Measurements from ENCODE around the gene UBXN11. TPM values are rescaled to one million over a fixed set of nuclear protein-coding genes. Genes with fewer than 3 reads are reported as not detected.
A peak's percentile ranks its signal among the peaks of the same experiment; 100 is the strongest.

UBXN11 gene
- total and polyA plus RNA-seq, 2 of the 13 experiments (the other 11 are each of a cell fraction or from before 2014, with no cell fraction given): 9.3 to 10.4 TPM

DNA sequence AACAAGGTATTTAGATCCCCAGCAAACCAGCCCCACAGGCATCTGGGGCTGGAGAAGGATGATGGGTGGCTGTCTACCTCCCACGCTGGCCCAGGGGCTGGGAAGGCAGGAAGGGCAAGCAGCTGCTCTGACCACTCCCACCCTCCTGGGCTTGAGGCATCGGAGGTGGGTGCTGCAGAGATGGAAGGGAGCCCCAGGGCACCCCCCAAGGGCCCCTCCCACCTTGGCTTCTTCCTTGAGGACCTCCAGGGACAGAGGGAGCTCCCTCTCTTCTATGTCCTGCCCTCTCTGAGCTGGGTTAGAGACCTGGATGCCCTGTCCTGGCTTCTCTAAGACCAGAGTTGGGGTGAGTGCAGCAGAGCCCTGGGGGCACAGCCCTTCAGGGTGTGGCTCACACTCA lies 14.5 kb upstream of the UBXN11 start:
- Histone ChIP-seq H3K36me3 (replicated peaks in 1 of 2; ENCODE audit: control insufficient read depth in 1 of 2, insufficient read depth in 2 of 2, low read length in 2 of 2) (no peaks in the 10 kb centered on the region), H3K4me2 (ENCODE audit: low read depth, low read length) (no peak overlapping the region), H2AFZ (ENCODE audit: low read length) (no peak overlapping the region), H3K27me3 (ENCODE audit: control insufficient read depth in 1 of 2, insufficient read depth in 2 of 2, low read length in 2 of 2) (no peaks in the 10 kb centered on the region), H3K79me2 (ENCODE audit: insufficient read depth, low read length) (no peaks in the 10 kb centered on the region), H3K4me3 (replicated peaks in 1 of 3; ENCODE audit: insufficient read depth in 1 of 3, low read depth in 2 of 3, low read length in 3 of 3) (no peak overlapping the region), H3K9ac (ENCODE audit: insufficient read depth, low read depth, low read length) (no peak overlapping the region), H3K9me3 (ENCODE audit: low read length) (no peaks in the 10 kb centered on the region), H3K27ac (ENCODE audit: extremely low read length, insufficient read depth, low read length) (no peak overlapping the region), H4K20me1 (ENCODE audit: insufficient read depth, low read length) (no peaks in the 10 kb centered on the region), H3K4me1 (ENCODE audit: insufficient read depth, low read length) (no peaks in the 10 kb centered on the region)
- FAIRE-seq (no peak), ATAC-seq (peak; percentile 14; the same call in 2 of the 3 replicates), DNase-seq (ENCODE audit: low spot score) (no peak)
- WGBS (ENCODE audit: low lambda C conversion rate): no CpG with 5 or more reads among the region's 2 CpGs
- BruUV-seq (replicated peaks): no TSS peak
- in situ Hi-C loops (cut with HindIII; ENCODE audit: extremely low pct_ligation_motif_present, low pct_unique_long_range_greater_than_20kb) (loop anchor here (5.0 kb wide), 2 partner anchors 39 to 41 kb away; partner anchors contain the start of gene SH3BGRL3), intact Hi-C loops (cut with micrococcal nuclease; ENCODE audit: unreplicated experiment) (loop anchor here (1.0 to 2.0 kb wide), 4 partner anchors 36 to 70 kb away; no protein-coding TSS in a partner anchor)
- ChIA-PET POLR2A (interaction anchor here (1.0 kb wide), 1 partner anchor 151 kb away, joined by 5 read pairs; the partner anchor contains the start of gene ZNF593), CTCF (ENCODE audit: low intra/inter-chr PET ratio, low total read pairs) (interaction anchor here (1.1 to 2.3 kb wide), 4 partner anchors 35 to 131 kb away, joined by 3 to 26 read pairs (median 16); partner anchors contain the start of gene CATSPER4)
- TF ChIP-seq ZSCAN30 (CRISPR knock-in tag; IDR thresholded peaks at IDR 0.05): no peak
- TF ChIP-seq ZNF431 (CRISPR knock-in tag; IDR thresholded peaks at IDR 0.05; ENCODE audit: borderline replicate concordance, low read depth): no peak
- no peak for TF ChIP-seq NRL (CRISPR knock-in tag; IDR thresholded peaks at IDR 0.05; ENCODE audit: borderline replicate concordance)
- TF ChIP-seq ZNF343 (CRISPR knock-in tag; IDR thresholded peaks at IDR 0.05): no peak
- no peak for TF ChIP-seq SRSF1 (optimal IDR thresholded peaks at IDR 0.05; ENCODE audit: low read depth, low read length)
- TF ChIP-seq, protein P1, sequence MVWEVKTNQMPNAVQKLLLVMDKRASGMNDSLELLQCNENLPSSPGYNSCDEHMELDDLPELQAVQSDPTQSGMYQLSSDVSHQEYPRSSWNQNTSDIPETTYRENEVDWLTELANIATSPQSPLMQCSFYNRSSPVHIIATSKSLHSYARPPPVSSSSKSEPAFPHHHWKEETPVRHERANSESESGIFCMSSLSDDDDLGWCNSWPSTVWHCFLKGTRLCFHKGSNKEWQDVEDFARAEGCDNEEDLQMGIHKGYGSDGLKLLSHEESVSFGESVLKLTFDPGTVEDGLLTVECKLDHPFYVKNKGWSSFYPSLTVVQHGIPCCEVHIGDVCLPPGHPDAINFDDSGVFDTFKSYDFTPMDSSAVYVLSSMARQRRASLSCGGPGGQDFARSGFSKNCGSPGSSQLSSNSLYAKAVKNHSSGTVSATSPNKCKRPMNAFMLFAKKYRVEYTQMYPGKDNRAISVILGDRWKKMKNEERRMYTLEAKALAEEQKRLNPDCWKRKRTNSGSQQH (CRISPR knock-in tag; IDR thresholded peaks at IDR 0.05; ENCODE audit: low read depth): no peak
- TF ChIP-seq, protein P2, sequence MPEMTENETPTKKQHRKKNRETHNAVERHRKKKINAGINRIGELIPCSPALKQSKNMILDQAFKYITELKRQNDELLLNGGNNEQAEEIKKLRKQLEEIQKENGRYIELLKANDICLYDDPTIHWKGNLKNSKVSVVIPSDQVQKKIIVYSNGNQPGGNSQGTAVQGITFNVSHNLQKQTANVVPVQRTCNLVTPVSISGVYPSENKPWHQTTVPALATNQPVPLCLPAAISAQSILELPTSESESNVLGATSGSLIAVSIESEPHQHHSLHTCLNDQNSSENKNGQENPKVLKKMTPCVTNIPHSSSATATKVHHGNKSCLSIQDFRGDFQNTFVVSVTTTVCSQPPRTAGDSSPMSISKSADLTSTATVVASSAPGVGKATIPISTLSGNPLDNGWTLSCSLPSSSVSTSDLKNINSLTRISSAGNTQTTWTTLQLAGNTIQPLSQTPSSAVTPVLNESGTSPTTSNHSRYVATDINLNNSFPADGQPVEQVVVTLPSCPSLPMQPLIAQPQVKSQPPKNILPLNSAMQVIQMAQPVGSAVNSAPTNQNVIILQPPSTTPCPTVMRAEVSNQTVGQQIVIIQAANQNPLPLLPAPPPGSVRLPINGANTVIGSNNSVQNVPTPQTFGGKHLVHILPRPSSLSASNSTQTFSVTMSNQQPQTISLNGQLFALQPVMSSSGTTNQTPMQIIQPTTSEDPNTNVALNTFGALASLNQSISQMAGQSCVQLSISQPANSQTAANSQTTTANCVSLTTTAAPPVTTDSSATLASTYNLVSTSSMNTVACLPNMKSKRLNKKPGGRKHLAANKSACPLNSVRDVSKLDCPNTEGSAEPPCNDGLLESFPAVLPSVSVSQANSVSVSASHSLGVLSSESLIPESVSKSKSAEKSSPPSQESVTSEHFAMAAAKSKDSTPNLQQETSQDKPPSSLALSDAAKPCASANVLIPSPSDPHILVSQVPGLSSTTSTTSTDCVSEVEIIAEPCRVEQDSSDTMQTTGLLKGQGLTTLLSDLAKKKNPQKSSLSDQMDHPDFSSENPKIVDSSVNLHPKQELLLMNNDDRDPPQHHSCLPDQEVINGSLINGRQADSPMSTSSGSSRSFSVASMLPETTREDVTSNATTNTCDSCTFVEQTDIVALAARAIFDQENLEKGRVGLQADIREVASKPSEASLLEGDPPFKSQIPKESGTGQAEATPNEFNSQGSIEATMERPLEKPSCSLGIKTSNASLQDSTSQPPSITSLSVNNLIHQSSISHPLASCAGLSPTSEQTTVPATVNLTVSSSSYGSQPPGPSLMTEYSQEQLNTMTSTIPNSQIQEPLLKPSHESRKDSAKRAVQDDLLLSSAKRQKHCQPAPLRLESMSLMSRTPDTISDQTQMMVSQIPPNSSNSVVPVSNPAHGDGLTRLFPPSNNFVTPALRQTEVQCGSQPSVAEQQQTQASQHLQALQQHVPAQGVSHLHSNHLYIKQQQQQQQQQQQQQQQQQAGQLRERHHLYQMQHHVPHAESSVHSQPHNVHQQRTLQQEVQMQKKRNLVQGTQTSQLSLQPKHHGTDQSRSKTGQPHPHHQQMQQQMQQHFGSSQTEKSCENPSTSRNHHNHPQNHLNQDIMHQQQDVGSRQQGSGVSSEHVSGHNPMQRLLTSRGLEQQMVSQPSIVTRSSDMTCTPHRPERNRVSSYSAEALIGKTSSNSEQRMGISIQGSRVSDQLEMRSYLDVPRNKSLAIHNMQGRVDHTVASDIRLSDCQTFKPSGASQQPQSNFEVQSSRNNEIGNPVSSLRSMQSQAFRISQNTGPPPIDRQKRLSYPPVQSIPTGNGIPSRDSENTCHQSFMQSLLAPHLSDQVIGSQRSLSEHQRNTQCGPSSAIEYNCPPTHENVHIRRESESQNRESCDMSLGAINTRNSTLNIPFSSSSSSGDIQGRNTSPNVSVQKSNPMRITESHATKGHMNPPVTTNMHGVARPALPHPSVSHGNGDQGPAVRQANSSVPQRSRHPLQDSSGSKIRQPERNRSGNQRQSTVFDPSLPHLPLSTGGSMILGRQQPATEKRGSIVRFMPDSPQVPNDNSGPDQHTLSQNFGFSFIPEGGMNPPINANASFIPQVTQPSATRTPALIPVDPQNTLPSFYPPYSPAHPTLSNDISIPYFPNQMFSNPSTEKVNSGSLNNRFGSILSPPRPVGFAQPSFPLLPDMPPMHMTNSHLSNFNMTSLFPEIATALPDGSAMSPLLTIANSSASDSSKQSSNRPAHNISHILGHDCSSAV (CRISPR knock-in tag; IDR thresholded peaks at IDR 0.05; ENCODE audit: borderline replicate concordance): no peak
- TF ChIP-seq, protein P3, sequence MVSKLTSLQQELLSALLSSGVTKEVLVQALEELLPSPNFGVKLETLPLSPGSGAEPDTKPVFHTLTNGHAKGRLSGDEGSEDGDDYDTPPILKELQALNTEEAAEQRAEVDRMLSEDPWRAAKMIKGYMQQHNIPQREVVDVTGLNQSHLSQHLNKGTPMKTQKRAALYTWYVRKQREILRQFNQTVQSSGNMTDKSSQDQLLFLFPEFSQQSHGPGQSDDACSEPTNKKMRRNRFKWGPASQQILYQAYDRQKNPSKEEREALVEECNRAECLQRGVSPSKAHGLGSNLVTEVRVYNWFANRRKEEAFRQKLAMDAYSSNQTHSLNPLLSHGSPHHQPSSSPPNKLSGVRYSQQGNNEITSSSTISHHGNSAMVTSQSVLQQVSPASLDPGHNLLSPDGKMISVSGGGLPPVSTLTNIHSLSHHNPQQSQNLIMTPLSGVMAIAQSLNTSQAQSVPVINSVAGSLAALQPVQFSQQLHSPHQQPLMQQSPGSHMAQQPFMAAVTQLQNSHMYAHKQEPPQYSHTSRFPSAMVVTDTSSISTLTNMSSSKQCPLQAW (CRISPR knock-in tag; IDR thresholded peaks at IDR 0.05): no peak
- TF ChIP-seq POLR2A (IDR thresholded peaks at IDR 0.05; ENCODE audit: insufficient read depth in 1 of 2, low read depth in 2 of 2, low read length in 2 of 2): no peak
- TF ChIP-seq ZNF780A (CRISPR knock-in tag; IDR thresholded peaks at IDR 0.05): no peak
- no peak for TF ChIP-seq ELF4 (CRISPR knock-in tag; IDR thresholded peaks at IDR 0.05; ENCODE audit: borderline replicate concordance)
